WERI-Rb-1 (cell line): ENCODE data around the gene UPK3A.

Source experiments
- DNase-seq: peaks from one replicate; pipeline ENCODE4 v3.0.0-alpha.2; 2020
- H3K27ac ChIP-seq: fragments of 250-450 bp; sonication (Bioruptor Pico); 2 replicates; pipeline ENCODE4 v1.5.1; 2020; ENCODE audit warnings: mild to moderate bottlenecking, moderate library complexity
- H3K27me3 ChIP-seq: fragments of 250-450 bp; sonication (Bioruptor Pico); 2 replicates; pipeline ENCODE4 v1.5.1; 2021; ENCODE audit warnings: mild to moderate bottlenecking, low read depth, moderate library complexity; ENCODE audit not compliant: insufficient read depth, severe bottlenecking
- H3K36me3 ChIP-seq: fragments of 250-450 bp; sonication (Bioruptor Pico); 2 replicates; pipeline ENCODE4 v1.5.1; 2020; ENCODE audit warnings: mild to moderate bottlenecking, moderate library complexity
- H3K4me3 ChIP-seq: 2 replicates; pipeline ENCODE4 v1.5.1; 2011; ENCODE audit warnings: low read depth, mild to moderate bottlenecking, control low read depth, low read length
- H3K9me3 ChIP-seq: fragments of 250-450 bp; sonication (Bioruptor Pico); 2 replicates; pipeline ENCODE4 v1.5.1; 2021; ENCODE audit warnings: mild to moderate bottlenecking, moderate library complexity; ENCODE audit not compliant: severe bottlenecking
- TF ChIP-seq, protein P1 (sequence below): IDR thresholded peaks from 2 replicates; pipeline ENCODE4 v1.5.1; 2011; ENCODE audit warnings: low read depth, mild to moderate bottlenecking, control low read depth, inconsistent platforms, low read length

UPK3A gene

DNA sequence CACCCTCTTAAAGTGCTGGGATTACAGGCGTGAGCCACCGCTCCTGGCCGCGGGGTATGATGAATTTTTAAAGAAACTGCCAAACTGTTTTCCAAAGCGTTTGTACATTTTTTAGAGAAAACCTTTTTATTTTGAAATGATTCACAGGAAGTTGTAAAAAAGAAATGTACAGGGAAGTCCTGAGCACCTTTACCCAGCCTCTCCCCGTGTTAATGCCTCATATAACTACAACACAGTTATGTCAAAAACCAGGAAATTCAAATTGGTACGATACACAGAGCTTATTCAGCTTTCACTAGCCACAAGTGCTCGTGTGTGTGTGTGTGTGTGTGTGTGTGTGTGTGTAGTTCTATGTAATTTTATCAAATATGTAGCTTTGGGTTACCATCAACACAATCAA, 18.0 kb downstream of the UPK3A start:
- Histone ChIP-seq H3K36me3 (no peaks in the 10 kb centered on the region), H3K27ac (no peak overlapping the region), H3K27me3 (no peaks in the 10 kb centered on the region), H3K4me3 (no peak overlapping the region), H3K9me3 (no peaks in the 10 kb centered on the region)
- TF ChIP-seq, protein P1, sequence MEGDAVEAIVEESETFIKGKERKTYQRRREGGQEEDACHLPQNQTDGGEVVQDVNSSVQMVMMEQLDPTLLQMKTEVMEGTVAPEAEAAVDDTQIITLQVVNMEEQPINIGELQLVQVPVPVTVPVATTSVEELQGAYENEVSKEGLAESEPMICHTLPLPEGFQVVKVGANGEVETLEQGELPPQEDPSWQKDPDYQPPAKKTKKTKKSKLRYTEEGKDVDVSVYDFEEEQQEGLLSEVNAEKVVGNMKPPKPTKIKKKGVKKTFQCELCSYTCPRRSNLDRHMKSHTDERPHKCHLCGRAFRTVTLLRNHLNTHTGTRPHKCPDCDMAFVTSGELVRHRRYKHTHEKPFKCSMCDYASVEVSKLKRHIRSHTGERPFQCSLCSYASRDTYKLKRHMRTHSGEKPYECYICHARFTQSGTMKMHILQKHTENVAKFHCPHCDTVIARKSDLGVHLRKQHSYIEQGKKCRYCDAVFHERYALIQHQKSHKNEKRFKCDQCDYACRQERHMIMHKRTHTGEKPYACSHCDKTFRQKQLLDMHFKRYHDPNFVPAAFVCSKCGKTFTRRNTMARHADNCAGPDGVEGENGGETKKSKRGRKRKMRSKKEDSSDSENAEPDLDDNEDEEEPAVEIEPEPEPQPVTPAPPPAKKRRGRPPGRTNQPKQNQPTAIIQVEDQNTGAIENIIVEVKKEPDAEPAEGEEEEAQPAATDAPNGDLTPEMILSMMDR, result no peak
- no peak for DNase-seq

DNA sequence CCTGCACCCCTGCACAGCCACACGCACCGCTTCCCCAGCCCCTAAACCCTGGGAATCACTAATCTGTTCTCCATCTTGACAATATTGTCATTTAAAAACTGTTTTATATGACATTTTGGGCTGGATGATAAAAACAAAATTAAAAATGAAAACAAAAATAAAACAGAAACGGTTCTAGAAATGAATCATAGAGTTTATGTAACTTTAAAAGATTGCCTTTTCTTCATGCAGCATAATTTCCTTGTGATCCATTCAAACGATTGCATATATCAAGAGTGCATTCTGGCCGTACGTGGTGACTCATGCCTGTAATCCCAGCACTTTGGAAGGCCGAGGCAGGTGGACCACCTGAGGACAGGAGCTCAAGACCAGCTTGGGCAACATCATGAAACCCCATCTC, 18.4 kb downstream of the UPK3A start:
- H3K4me3 ChIP-seq, result no peak overlapping the region
- TF ChIP-seq, protein P1, result no peak
- H3K36me3 ChIP-seq, result no peaks in the 10 kb centered on the region
- no peaks in the 10 kb centered on the region for H3K27me3 ChIP-seq
- H3K27ac ChIP-seq, result no peak overlapping the region
- no peaks in the 10 kb centered on the region for H3K9me3 ChIP-seq
- no peak for DNase-seq

DNA sequence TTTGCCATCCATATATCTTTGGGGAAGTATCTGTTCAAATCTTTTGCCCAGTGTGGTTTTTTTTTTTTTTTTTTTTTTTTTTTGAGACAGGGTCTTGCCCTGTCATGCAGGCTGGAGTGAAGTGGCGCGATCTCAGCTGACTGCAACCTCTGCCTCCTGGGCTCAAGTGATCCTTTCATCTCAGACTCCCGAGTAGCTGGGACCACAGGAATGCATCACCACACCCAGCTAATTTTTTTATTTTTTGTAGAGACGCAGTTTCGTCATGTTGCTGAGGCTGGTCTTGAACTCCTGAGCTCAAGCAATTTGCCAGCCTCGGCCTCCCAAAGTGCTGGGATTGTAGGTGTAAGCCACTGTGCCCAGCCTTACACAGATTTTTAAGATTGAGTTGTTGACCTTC, 20.2 kb downstream of the UPK3A start:
- H3K36me3 ChIP-seq, result no peaks in the 10 kb centered on the region
- DNase-seq, result no peak
- no peak overlapping the region for H3K27ac ChIP-seq
- H3K9me3 ChIP-seq, result no peaks in the 10 kb centered on the region
- H3K4me3 ChIP-seq, result no peak overlapping the region
- no peaks in the 10 kb centered on the region for H3K27me3 ChIP-seq
- TF ChIP-seq, protein P1, result no peak

DNA sequence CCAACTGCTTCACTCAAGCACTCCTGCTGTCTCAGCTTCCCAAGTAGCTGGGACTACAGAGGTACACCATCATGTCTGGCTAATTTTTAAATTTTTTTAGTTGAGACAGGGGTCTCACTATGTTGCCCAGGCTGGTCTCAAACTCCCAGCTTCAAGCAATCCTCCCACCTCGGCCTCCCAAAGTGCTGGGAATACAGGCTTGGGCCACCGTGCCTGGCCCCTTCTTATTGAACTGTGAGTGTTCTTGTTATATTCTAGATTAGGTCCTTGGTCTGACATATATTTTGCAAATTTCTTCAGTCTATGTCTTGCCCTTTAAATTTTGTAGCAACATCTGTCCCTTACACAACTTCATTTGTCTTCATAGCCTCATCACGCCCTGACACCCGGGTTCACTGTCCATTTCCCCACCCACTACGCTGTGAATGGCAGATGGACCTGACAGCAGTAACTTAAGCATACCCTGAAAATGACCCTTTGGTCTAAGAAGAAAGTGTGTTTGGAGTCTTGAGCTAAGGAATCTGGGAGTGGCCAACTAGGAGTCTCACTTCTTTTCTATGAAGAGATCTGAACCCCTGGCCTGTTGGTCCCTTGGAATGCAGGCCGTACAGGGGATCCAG, 20.8 kb downstream of the UPK3A start:
- no peak overlapping the region for H3K4me3 ChIP-seq
- no peaks in the 10 kb centered on the region for H3K27me3 ChIP-seq
- H3K36me3 ChIP-seq, result no peaks in the 10 kb centered on the region
- no peak overlapping the region for H3K27ac ChIP-seq
- no peak for DNase-seq
- H3K9me3 ChIP-seq, result no peaks in the 10 kb centered on the region
- TF ChIP-seq, protein P1, result no peak

DNA sequence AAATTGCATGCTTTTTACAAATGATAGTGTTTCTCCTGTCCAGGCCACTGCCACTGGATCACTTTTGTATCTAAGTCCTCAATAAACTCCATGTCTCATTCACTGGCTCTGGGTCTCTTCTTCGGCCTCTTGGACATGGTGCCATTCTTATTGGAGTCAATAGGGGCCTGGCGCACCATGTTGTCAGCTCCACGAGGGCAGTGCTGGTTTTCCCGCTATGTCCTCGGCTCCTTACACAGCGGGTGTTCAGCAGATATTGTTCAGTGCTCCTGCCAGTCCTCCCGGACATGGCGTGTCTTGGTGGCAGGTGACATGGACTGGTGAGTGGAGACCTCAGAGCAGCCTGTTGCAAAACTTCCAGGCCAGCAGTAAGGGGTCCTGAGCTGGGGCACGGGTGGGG, 21.4 kb downstream of the UPK3A start:
- Histone ChIP-seq H3K4me3 (no peak overlapping the region), H3K9me3 (no peaks in the 10 kb centered on the region), H3K36me3 (no peaks in the 10 kb centered on the region), H3K27ac (no peak overlapping the region), H3K27me3 (no peaks in the 10 kb centered on the region)
- TF ChIP-seq, protein P1, result no peak
- DNase-seq, result no peak

DNA sequence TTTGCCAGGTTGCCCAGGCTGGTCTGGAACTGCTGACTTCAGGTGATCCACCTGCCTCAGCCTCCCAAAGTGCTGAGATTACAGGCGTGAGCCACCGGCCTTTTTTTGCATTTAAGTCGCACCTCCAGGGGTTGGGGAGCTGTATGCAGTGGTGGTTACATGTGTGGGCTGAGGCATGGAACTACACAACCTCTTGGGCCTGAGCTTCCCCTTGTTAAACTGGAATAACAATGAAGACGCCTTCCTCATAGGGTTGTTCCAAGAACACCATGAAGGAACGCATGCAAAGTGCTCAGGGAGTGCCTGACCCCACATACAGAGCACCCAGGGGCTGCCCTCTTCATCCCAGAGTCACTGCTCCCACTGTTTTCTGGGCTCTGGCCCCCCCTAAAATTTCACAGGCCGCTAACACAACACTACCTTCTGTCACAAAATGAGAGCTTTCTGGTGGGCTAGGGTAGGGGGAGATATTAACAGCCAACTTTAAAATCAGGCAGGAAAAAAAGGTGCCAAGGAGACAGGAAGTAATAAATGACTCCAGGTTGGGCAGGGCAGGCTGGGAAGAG, 23.7 kb downstream of the UPK3A start:
- TF ChIP-seq, protein P1, result no peak
- H3K36me3 ChIP-seq, result peaks cover 9% of the 10 kb centered on the region
- H3K27ac ChIP-seq, result no peak overlapping the region
- H3K27me3 ChIP-seq, result no peaks in the 10 kb centered on the region
- no peaks in the 10 kb centered on the region for H3K9me3 ChIP-seq
- no peak for DNase-seq
- no peak overlapping the region for H3K4me3 ChIP-seq
